GM21528 (cell line): ENCODE data around the gene GPATCH1.
"Not testable (repeated sequence)": the region's sequence is repeated elsewhere in the genome, so short reads cannot be mapped to it uniquely, and the experiment has no call there.

Experiments
- ATAC-seq: cut with Tn5 transposase; IDR thresholded peaks from one replicate; pipeline ENCODE4 v1.9.1; 2021; ENCODE audit warnings: mild to moderate bottlenecking, moderate library complexity; ENCODE audit not compliant: unreplicated experiment, low FRiP score

GPATCH1 gene

GRCh38 chr19:33080761-33081681, at the start of gene GPATCH1:
Gene GPATCH1, plus strand, starts transcription at chr19:33081181. Its CDS starts 13 bp downstream, at chr19:33081194.
- peak; percentile 77 for ATAC-seq

- ATAC-seq = no peak
Observed at GRCh38 chr19:33032218-33032781, 48.7 kb upstream of the GPATCH1 start.

GRCh38 chr19:33035461-33035860, 45.5 kb upstream of the GPATCH1 start:
- no peak for ATAC-seq

- ATAC-seq = not testable (repeated sequence)
Observed at GRCh38 chr19:33036370-33037167, 44.4 kb upstream of the GPATCH1 start.

GRCh38 chr19:33037168-33038025, 43.6 kb upstream of the GPATCH1 start:
- not testable (repeated sequence) for ATAC-seq

- ATAC-seq = no peak
Observed at GRCh38 chr19:33039108-33039599, 41.8 kb upstream of the GPATCH1 start.

GRCh38 chr19:33039815-33040214, 41.2 kb upstream of the GPATCH1 start:
- no peak for ATAC-seq

GRCh38 chr19:33040994-33041827, 39.8 kb upstream of the GPATCH1 start:
- ATAC-seq = no peak

- ATAC-seq = not testable (repeated sequence)
Observed at GRCh38 chr19:33041828-33042160, 39.2 kb upstream of the GPATCH1 start.

GRCh38 chr19:33047422-33047821, 33.6 kb upstream of the GPATCH1 start:
- no peak for ATAC-seq

- no peak for ATAC-seq
Observed at GRCh38 chr19:33048806-33049676, 31.9 kb upstream of the GPATCH1 start.

GRCh38 chr19:33050110-33050509, 30.9 kb upstream of the GPATCH1 start:
- ATAC-seq = no peak

GRCh38 chr19:33052352-33052972, 28.5 kb upstream of the GPATCH1 start:
- ATAC-seq = no peak

- ATAC-seq = no peak
Observed at GRCh38 chr19:33054623-33055022, 26.4 kb upstream of the GPATCH1 start.

GRCh38 chr19:33055718-33056117, 25.3 kb upstream of the GPATCH1 start:
- ATAC-seq = no peak

GRCh38 chr19:33060586-33060985, 20.4 kb upstream of the GPATCH1 start:
- ATAC-seq = no peak

- no peak for ATAC-seq
Observed at GRCh38 chr19:33062902-33063301, 18.1 kb upstream of the GPATCH1 start.

- no peak for ATAC-seq
Observed at GRCh38 chr19:33063356-33063752, 17.6 kb upstream of the GPATCH1 start.
